GOT3 (cell line): ENCODE measurements around the gene TEX261.

Source experiments
- DNase-seq: peaks from one replicate; lab custom pipeline; 2025; ENCODE audit warnings: mixed read lengths; lab: John Stamatoyannopoulos, UW

Gene TEX261

GRCh38 chr2:70936165-70936978, 58.3 kb downstream of the TEX261 start:
- DNase-seq = no peak
